Bronchial epithelial cell (primary cell): Measurements from ENCODE around the gene CCDC9. TPM values are rescaled to one million over a fixed set of nuclear protein-coding genes. Genes with fewer than 3 reads are reported as not detected.

Experiments used
- DNase-seq: peaks from one replicate; pipeline ENCODE4 v3.0.0-alpha.2; 2010; ENCODE audit warnings: low read depth
- FAIRE-seq: peaks from 2 replicates; lab custom pipeline; 2011; peaks lifted over from hg19 to GRCh38; lab: Jason Lieb, UNC
- H3K27me3 ChIP-seq: 2 replicates; pipeline ENCODE4 v1.5.1; 2011; ENCODE audit warnings: low read length; ENCODE audit not compliant: control insufficient read depth, insufficient read depth
- H3K36me3 ChIP-seq: 2 replicates; pipeline ENCODE4 v1.5.1; 2011; ENCODE audit warnings: low read length; ENCODE audit not compliant: control insufficient read depth, insufficient read depth
- H3K4me3 ChIP-seq: 2 replicates; pipeline ENCODE4 v1.5.1; 2011; ENCODE audit warnings: mild to moderate bottlenecking, low read depth, low read length, control low read depth
- total RNA-seq: library from RNA; depleted of rRNA; stranded (reverse); fragments of >200 nt; gene quantifications from 2 replicates; pipeline ENCODE4 v1.2.1, GENCODE V29; 2014
- TF ChIP-seq, protein P1 (sequence below): IDR thresholded peaks from 2 replicates; pipeline ENCODE4 v1.5.1; 2011; ENCODE audit warnings: mild to moderate bottlenecking, moderate library complexity, low read length, control low read depth, inconsistent platforms; ENCODE audit not compliant: insufficient read depth, severe bottlenecking

The CCDC9 gene
- total RNA-seq, 1 donor from 2014 or later = 3.7 TPM

DNA sequence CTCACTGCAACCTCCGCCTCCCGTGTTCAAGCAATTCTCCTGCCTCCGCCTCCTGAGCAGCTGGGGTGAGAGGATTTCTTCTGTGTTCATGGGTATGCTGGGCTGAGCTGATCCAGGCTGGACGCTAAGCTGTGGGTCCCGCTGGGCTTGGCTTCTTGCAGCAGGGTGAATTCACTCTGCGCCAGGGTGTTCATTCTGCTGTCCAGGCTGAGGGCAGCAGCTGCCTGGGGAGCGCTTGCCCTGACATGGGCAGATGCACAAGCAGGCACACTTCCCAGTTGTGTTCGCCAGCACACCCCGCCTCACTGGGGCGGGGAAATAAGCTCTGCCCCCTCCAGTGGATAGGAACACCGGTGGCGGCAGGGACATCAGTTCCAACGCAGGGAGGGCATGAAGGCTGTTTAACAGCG lies 11.0 kb downstream of the CCDC9 start:
- peaks cover 27% of the 10 kb centered on the region for H3K36me3 ChIP-seq
- TF ChIP-seq, protein P1, sequence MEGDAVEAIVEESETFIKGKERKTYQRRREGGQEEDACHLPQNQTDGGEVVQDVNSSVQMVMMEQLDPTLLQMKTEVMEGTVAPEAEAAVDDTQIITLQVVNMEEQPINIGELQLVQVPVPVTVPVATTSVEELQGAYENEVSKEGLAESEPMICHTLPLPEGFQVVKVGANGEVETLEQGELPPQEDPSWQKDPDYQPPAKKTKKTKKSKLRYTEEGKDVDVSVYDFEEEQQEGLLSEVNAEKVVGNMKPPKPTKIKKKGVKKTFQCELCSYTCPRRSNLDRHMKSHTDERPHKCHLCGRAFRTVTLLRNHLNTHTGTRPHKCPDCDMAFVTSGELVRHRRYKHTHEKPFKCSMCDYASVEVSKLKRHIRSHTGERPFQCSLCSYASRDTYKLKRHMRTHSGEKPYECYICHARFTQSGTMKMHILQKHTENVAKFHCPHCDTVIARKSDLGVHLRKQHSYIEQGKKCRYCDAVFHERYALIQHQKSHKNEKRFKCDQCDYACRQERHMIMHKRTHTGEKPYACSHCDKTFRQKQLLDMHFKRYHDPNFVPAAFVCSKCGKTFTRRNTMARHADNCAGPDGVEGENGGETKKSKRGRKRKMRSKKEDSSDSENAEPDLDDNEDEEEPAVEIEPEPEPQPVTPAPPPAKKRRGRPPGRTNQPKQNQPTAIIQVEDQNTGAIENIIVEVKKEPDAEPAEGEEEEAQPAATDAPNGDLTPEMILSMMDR = no peak
- DNase-seq = no peak
- no peak for FAIRE-seq
- H3K27me3 ChIP-seq = no peaks in the 10 kb centered on the region
- no peak overlapping the region for H3K4me3 ChIP-seq

GRCh38 chr19:47268028-47268427 lies 11.7 kb downstream of the CCDC9 start:
- TF ChIP-seq, protein P1 = no peak
- no peak overlapping the region for H3K4me3 ChIP-seq
- H3K27me3 ChIP-seq = no peaks in the 10 kb centered on the region
- DNase-seq (no peak), FAIRE-seq (no peak)
- peaks cover 26% of the 10 kb centered on the region for H3K36me3 ChIP-seq

- no peaks in the 10 kb centered on the region for H3K27me3 ChIP-seq
- peaks cover 19% of the 10 kb centered on the region for H3K36me3 ChIP-seq
- FAIRE-seq (no peak), DNase-seq (no peak)
- TF ChIP-seq, protein P1 = no peak
- no peak overlapping the region for H3K4me3 ChIP-seq
These were observed 13.3 kb downstream of the CCDC9 start for GRCh38 chr19:47269596-47269995.

- peaks cover 22% of the 10 kb centered on the region for H3K36me3 ChIP-seq
- TF ChIP-seq, protein P1 = no peak
- FAIRE-seq (no peak), DNase-seq (no peak)
- no peak overlapping the region for H3K4me3 ChIP-seq
- no peaks in the 10 kb centered on the region for H3K27me3 ChIP-seq
These were observed 14.1 kb downstream of the CCDC9 start for GRCh38 chr19:47270408-47270807.

DNA sequence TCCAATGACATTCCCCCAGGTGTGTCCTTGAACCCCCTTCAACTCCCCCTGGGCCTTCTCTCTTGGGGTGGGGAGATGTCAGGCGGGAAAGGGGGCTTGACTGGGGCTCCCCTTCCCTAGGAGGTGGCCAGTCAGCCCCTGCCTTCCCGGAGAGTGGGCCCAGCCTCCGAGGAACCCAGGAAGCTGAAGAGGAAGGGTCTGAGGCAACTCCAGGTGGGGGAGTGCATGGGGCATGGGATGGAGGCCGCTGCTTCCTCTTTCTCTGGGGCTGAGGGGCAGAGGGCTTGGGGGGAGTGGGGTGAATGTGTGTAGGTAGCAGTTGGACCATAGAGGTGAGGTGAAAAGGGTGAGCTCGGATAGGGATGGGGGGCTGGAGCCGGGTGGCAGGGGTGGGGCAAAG lies 15.6 kb downstream of the CCDC9 start:
- H3K4me3 ChIP-seq = no peak overlapping the region

More for the DNA sequence above, 15.6 kb downstream of the CCDC9 start:
- Histone ChIP-seq H3K36me3 (peaks cover 24% of the 10 kb centered on the region), H3K27me3 (no peaks in the 10 kb centered on the region)
- TF ChIP-seq, protein P1 = no peak
- DNase-seq = no peak
- no peak for FAIRE-seq
